CD4-positive, alpha-beta memory T cell (primary cell): ENCODE results near the gene MIS18BP1. TPM values are rescaled to one million over a fixed set of nuclear protein-coding genes. Genes with fewer than 3 reads are reported as not detected.

Experiments used
- CTCF ChIA-PET: fragments of 350-600 bp; sonication (Branson Sonifier 250); formaldehyde crosslinking; loops from one replicate; lab custom pipeline; 2021; ENCODE audit warnings: inconsistent platforms; ENCODE audit not compliant: partially characterized antibody; lab: Charles Lee
- POLR2A ChIA-PET: fragments of 350-600 bp; sonication (Branson Sonifier 250); formaldehyde crosslinking; loops from one replicate; lab custom pipeline; 2021; ENCODE audit not compliant: partially characterized antibody; lab: Charles Lee
- DNase-seq, 5 donors: peaks; one replicate each; pipeline versions ENCODE4 v3.0.0 to v3.0.0-alpha.2; 2020 to 2022; ENCODE audit warnings: mixed read lengths in 1 of 5
- H3K27ac ChIP-seq: one replicate; pipeline ENCODE4 v1.7.0; 2013; ENCODE audit warnings: low read depth, low read length
- H3K27me3 ChIP-seq: 2 replicates; pipeline ENCODE4 v1.7.0; 2013; ENCODE audit warnings: mild to moderate bottlenecking, low read length, moderate library complexity; ENCODE audit not compliant: insufficient read depth
- H3K36me3 ChIP-seq: 2 replicates; pipeline ENCODE4 v1.7.0; 2013; ENCODE audit warnings: mild to moderate bottlenecking, low read length, moderate library complexity; ENCODE audit not compliant: insufficient read depth
- H3K4me1 ChIP-seq: 2 replicates; pipeline ENCODE4 v1.7.0; 2013; ENCODE audit warnings: mild to moderate bottlenecking, low read length, moderate library complexity; ENCODE audit not compliant: insufficient read depth
- H3K4me3 ChIP-seq, 2 donors: one replicate each; pipeline ENCODE4 v1.7.0; 2013; ENCODE audit warnings: low read length in 2 of 2, mild to moderate bottlenecking in 1 of 2
- H3K9me3 ChIP-seq, 2 donors: one replicate each; pipeline ENCODE4 v1.7.0; 2013; ENCODE audit warnings: low read length in 2 of 2, control low read depth in 1 of 2; ENCODE audit not compliant: control insufficient read depth in 1 of 2
- H3K27ac Mint-ChIP-seq, 7 donors: one replicate each; pipeline ENCODE4 v1.8.0; 2020 to 2021; ENCODE audit warnings: mixed read lengths in 7 of 7, mild to moderate bottlenecking in 6 of 7, inconsistent platforms in 3 of 7, moderate library complexity in 3 of 7
- H3K27me3 Mint-ChIP-seq, 2 donors: one replicate each; pipeline ENCODE4 v1.8.0; 2020 to 2021; ENCODE audit warnings: mixed read lengths in 2 of 2
- H3K36me3 Mint-ChIP-seq, 2 donors: one replicate each; pipeline ENCODE4 v1.8.0; 2020 to 2021; ENCODE audit warnings: mixed read lengths in 2 of 2, inconsistent platforms in 1 of 2, mild to moderate bottlenecking in 1 of 2
- H3K4me1 Mint-ChIP-seq, 4 donors: one replicate each; pipeline ENCODE4 v1.8.0; 2020 to 2021; ENCODE audit warnings: mixed read lengths in 4 of 4, mild to moderate bottlenecking in 1 of 4
- H3K4me3 Mint-ChIP-seq, 8 donors: one replicate each; pipeline ENCODE4 v1.8.0; 2020 to 2021; ENCODE audit warnings: mixed read lengths in 8 of 8, mild to moderate bottlenecking in 7 of 8, moderate library complexity in 6 of 8, inconsistent platforms in 3 of 8
- H3K9me3 Mint-ChIP-seq, 8 donors: one replicate each; pipeline ENCODE4 v1.8.0; 2020 to 2021; ENCODE audit warnings: mixed read lengths in 8 of 8, mild to moderate bottlenecking in 5 of 8, inconsistent platforms in 3 of 8, moderate library complexity in 1 of 8
- intact Hi-C: fragments of 100-400 bp; cut with micrococcal nuclease; formaldehyde crosslinking; loops from one replicate; pipeline ENCODE4 v1.15.1; 2023
- polyA plus RNA-seq, 2 donors: library from polyadenylated mRNA; unstranded; fragments of 300-500 nt; fragmentation: Illumina TruSeq; gene quantifications; one replicate each; pipeline ENCODE4 v1.2.3, GENCODE V29; 2021
- total RNA-seq, 2 experiments: library from RNA; stranded (reverse); gene quantifications; one replicate each; pipeline ENCODE4 v1.2.3, GENCODE V29; 2021

The MIS18BP1 gene
- total and polyA plus RNA-seq, 4 experiments from 2014 or later, result 14.9 to 31.2 (median 29.7) TPM

GRCh38 chr14:45199230-45199629, 53.8 kb downstream of the MIS18BP1 start:
- ChIA-PET CTCF (no interaction called here), POLR2A (no interaction called here)
- Mint-ChIP-seq H3K4me3 (no peak overlapping the region), H3K36me3 (peaks cover 7 to 16% of the 10 kb centered on the region in 2 donors), H3K27me3 (no peaks in the 10 kb centered on the region), H3K27ac (peak overlapping the region in 1 of 7 donors; percentile 30), H3K9me3 (peaks cover 0 to 3% (median 0%) of the 10 kb centered on the region in 8 donors), H3K4me1 (peaks cover 0 to 11% (median under 1%) of the 10 kb centered on the region in 4 donors)
- no peaks in the 10 kb centered on the region for H3K9me3 ChIP-seq
- no peaks in the 10 kb centered on the region for H3K4me1 ChIP-seq
- no peak overlapping the region for H3K4me3 ChIP-seq
- no peaks in the 10 kb centered on the region for H3K36me3 ChIP-seq
- H3K27ac ChIP-seq, result no peak overlapping the region
- intact Hi-C loops, result no loop called here
- no peaks in the 10 kb centered on the region for H3K27me3 ChIP-seq
- DNase-seq, result no peak

- CTCF ChIA-PET, result interaction anchor here (1.0 kb wide), 2 partner anchors 69 to 70 kb away, joined by 3 to 4 read pairs; no protein-coding TSS in a partner anchor
- Mint-ChIP-seq H3K4me1 (peaks cover 0 to 11% (median under 1%) of the 10 kb centered on the region in 4 donors), H3K36me3 (peaks cover 7 to 15% of the 10 kb centered on the region in 2 donors), H3K4me3 (no peak overlapping the region), H3K27ac (no peak overlapping the region), H3K9me3 (peaks cover 0 to 3% (median 0%) of the 10 kb centered on the region in 8 donors), H3K27me3 (no peaks in the 10 kb centered on the region)
- Histone ChIP-seq H3K27me3 (no peaks in the 10 kb centered on the region), H3K4me3 (no peak overlapping the region), H3K36me3 (no peaks in the 10 kb centered on the region), H3K27ac (no peak overlapping the region), H3K9me3 (no peaks in the 10 kb centered on the region), H3K4me1 (no peaks in the 10 kb centered on the region)
- no peak for DNase-seq
- POLR2A ChIA-PET, result no interaction called here
- intact Hi-C loops, result no loop called here
Observed at GRCh38 chr14:45198551-45198950, 54.5 kb downstream of the MIS18BP1 start.

- ChIA-PET CTCF (no interaction called here), POLR2A (no interaction called here)
- Mint-ChIP-seq H3K27ac (no peak overlapping the region), H3K36me3 (peaks cover 4 to 8% of the 10 kb centered on the region in 2 donors), H3K4me1 (peaks cover 0 to 3% (median 0%) of the 10 kb centered on the region in 4 donors), H3K9me3 (peaks cover 0 to 3% (median 0%) of the 10 kb centered on the region in 8 donors), H3K4me3 (no peak overlapping the region), H3K27me3 (no peaks in the 10 kb centered on the region)
- H3K4me1 ChIP-seq, result no peaks in the 10 kb centered on the region
- H3K36me3 ChIP-seq, result no peaks in the 10 kb centered on the region
- DNase-seq, result no peak
- intact Hi-C loops, result no loop called here
- H3K9me3 ChIP-seq, result no peaks in the 10 kb centered on the region
- H3K27ac ChIP-seq, result no peak overlapping the region
- H3K27me3 ChIP-seq, result no peaks in the 10 kb centered on the region
- H3K4me3 ChIP-seq, result no peak overlapping the region
Observed at GRCh38 chr14:45194964-45195363, 58.0 kb downstream of the MIS18BP1 start.

- CTCF ChIA-PET, result interaction anchor here (0.7 kb wide), 1 partner anchor 583 kb away, joined by 3 read pairs; no protein-coding TSS in a partner anchor
Observed at GRCh38 chr14:45185100-45185814, 67.7 kb downstream of the MIS18BP1 start.

GRCh38 chr14:45181806-45182205, 71.2 kb downstream of the MIS18BP1 start:
- CTCF ChIA-PET, result no interaction called here
- H3K4me1 Mint-ChIP-seq, result peaks cover 0 to 2% (median under 1%) of the 10 kb centered on the region in 4 donors

More at GRCh38 chr14:45185100-45185814, 67.7 kb downstream of the MIS18BP1 start:
- H3K4me3 Mint-ChIP-seq, result no peak overlapping the region
- Histone ChIP-seq H3K9me3 (no peaks in the 10 kb centered on the region), H3K27ac (no peak overlapping the region), H3K4me1 (no peaks in the 10 kb centered on the region), H3K4me3 (no peak overlapping the region), H3K36me3 (no peaks in the 10 kb centered on the region), H3K27me3 (no peaks in the 10 kb centered on the region)
- H3K9me3 Mint-ChIP-seq, result no peaks in the 10 kb centered on the region
- no peak overlapping the region for H3K27ac Mint-ChIP-seq
- H3K4me1 Mint-ChIP-seq, result no peaks in the 10 kb centered on the region
- DNase-seq, result no peak
- POLR2A ChIA-PET, result no interaction called here
- H3K27me3 Mint-ChIP-seq, result no peaks in the 10 kb centered on the region
- intact Hi-C loops, result no loop called here
- peaks cover 18 to 23% of the 10 kb centered on the region in 2 donors for H3K36me3 Mint-ChIP-seq

GRCh38 chr14:45181329-45181728, 71.7 kb downstream of the MIS18BP1 start:
- Mint-ChIP-seq H3K27ac (no peak overlapping the region), H3K36me3 (peaks cover 2 to 6% of the 10 kb centered on the region in 2 donors), H3K4me1 (peaks cover 0 to 2% (median under 1%) of the 10 kb centered on the region in 4 donors), H3K4me3 (no peak overlapping the region), H3K9me3 (no peaks in the 10 kb centered on the region), H3K27me3 (no peaks in the 10 kb centered on the region)
- no peak for DNase-seq
- ChIA-PET CTCF (no interaction called here), POLR2A (no interaction called here)
- H3K9me3 ChIP-seq, result no peaks in the 10 kb centered on the region
- H3K36me3 ChIP-seq, result no peaks in the 10 kb centered on the region
- no peak overlapping the region for H3K27ac ChIP-seq
- H3K27me3 ChIP-seq, result no peaks in the 10 kb centered on the region
- no peak overlapping the region for H3K4me3 ChIP-seq
- intact Hi-C loops, result no loop called here
- no peaks in the 10 kb centered on the region for H3K4me1 ChIP-seq

More at GRCh38 chr14:45181806-45182205, 71.2 kb downstream of the MIS18BP1 start:
- no peaks in the 10 kb centered on the region for H3K27me3 Mint-ChIP-seq
- Histone ChIP-seq H3K27ac (no peak overlapping the region), H3K4me1 (no peaks in the 10 kb centered on the region), H3K27me3 (no peaks in the 10 kb centered on the region), H3K36me3 (no peaks in the 10 kb centered on the region), H3K4me3 (no peak overlapping the region), H3K9me3 (no peaks in the 10 kb centered on the region)
- no peaks in the 10 kb centered on the region for H3K9me3 Mint-ChIP-seq
- H3K36me3 Mint-ChIP-seq, result peaks cover 5 to 11% of the 10 kb centered on the region in 2 donors
- intact Hi-C loops, result no loop called here
- no peak for DNase-seq
- no peak overlapping the region for H3K4me3 Mint-ChIP-seq
- H3K27ac Mint-ChIP-seq, result no peak overlapping the region
- POLR2A ChIA-PET, result no interaction called here

- DNase-seq, result no peak
- H3K4me1 Mint-ChIP-seq, result peaks cover 0 to 2% (median under 1%) of the 10 kb centered on the region in 4 donors
- H3K27me3 Mint-ChIP-seq, result no peaks in the 10 kb centered on the region
- no peaks in the 10 kb centered on the region for H3K27me3 ChIP-seq
- intact Hi-C loops, result no loop called here
- no peaks in the 10 kb centered on the region for H3K4me1 ChIP-seq
- H3K36me3 ChIP-seq, result no peaks in the 10 kb centered on the region
- H3K36me3 Mint-ChIP-seq, result peaks cover 2 to 5% of the 10 kb centered on the region in 2 donors
- no peaks in the 10 kb centered on the region for H3K9me3 ChIP-seq
- CTCF ChIA-PET, result no interaction called here
- H3K27ac ChIP-seq, result no peak overlapping the region
- H3K9me3 Mint-ChIP-seq, result no peaks in the 10 kb centered on the region
- H3K4me3 Mint-ChIP-seq, result no peak overlapping the region
- no peak overlapping the region for H3K4me3 ChIP-seq
- H3K27ac Mint-ChIP-seq, result no peak overlapping the region
- POLR2A ChIA-PET, result no interaction called here
Observed at GRCh38 chr14:45177076-45177475, 75.9 kb downstream of the MIS18BP1 start.
